ENCODE results near the gene MAP2K1.

The MAP2K1 gene

GRCh38 chr15:66413579-66413978, 26.9 kb downstream of the MAP2K1 start:
- H3K79me2 ChIP-seq (ENCODE audit: low read length): peaks cover 98% of the 10 kb centered on the region
- H4K20me1 ChIP-seq (ENCODE audit: insufficient read depth, low read length): 0 out of 2 replicates have a peak, but pooled peaks cover 6% of the 10 kb centered on the region
- no peak for DNase-seq
- no peak overlapping the region for H3K27ac ChIP-seq (ENCODE audit: low read length)
- TF ChIP-seq EZH2phosphoT487 (IDR thresholded peaks at IDR 0.05; ENCODE audit: low read length) (no peak), EZH2 (optimal IDR thresholded peaks at IDR 0.05; ENCODE audit: low read depth, low read length) (no peak), CTCF (IDR thresholded peaks at IDR 0.05; ENCODE audit: low read length) (no peak)
- no peak overlapping the region for H2AFZ ChIP-seq (ENCODE audit: low read length)
- no peak overlapping the region for H3K4me3 ChIP-seq (ENCODE audit: low read length)
- H3K4me2 ChIP-seq (ENCODE audit: low read depth, low read length): no peak overlapping the region
- H3K9me2 ChIP-seq (replicated peaks; ENCODE audit: insufficient read depth, low read length): no peaks in the 10 kb centered on the region
- H3K9me3 ChIP-seq (replicated peaks; ENCODE audit: insufficient read depth, low read length): no peaks in the 10 kb centered on the region
- no peaks in the 10 kb centered on the region for H3K27me3 ChIP-seq (replicated peaks; ENCODE audit: insufficient read depth, low read length)
- no peak overlapping the region for H3K9ac ChIP-seq (ENCODE audit: low read length)
- H3K4me1 ChIP-seq (ENCODE audit: low read length): peaks cover 25% of the 10 kb centered on the region
- H3F3A ChIP-seq (ENCODE audit: insufficient read depth, low read length): no peaks in the 10 kb centered on the region
- no peaks in the 10 kb centered on the region for H3K36me3 ChIP-seq (replicated peaks; ENCODE audit: insufficient read depth, low read length)

GRCh38 chr15:66415360-66415759, 28.6 kb downstream of the MAP2K1 start:
- Histone ChIP-seq H3K27me3 (replicated peaks; ENCODE audit: insufficient read depth, low read length) (no peaks in the 10 kb centered on the region), H3K27ac (ENCODE audit: low read length) (no peak overlapping the region), H2AFZ (ENCODE audit: low read length) (no peak overlapping the region), H3K9me3 (replicated peaks; ENCODE audit: insufficient read depth, low read length) (no peaks in the 10 kb centered on the region), H3K4me3 (ENCODE audit: low read length) (no peak overlapping the region), H3K9me2 (replicated peaks; ENCODE audit: insufficient read depth, low read length) (no peaks in the 10 kb centered on the region), H3K4me2 (ENCODE audit: low read depth, low read length) (no peak overlapping the region), H3K4me1 (ENCODE audit: low read length) (peaks cover 11% of the 10 kb centered on the region), H3K36me3 (replicated peaks; ENCODE audit: insufficient read depth, low read length) (no peaks in the 10 kb centered on the region), H4K20me1 (ENCODE audit: insufficient read depth, low read length) (0 out of 2 replicates have a peak, but pooled peaks cover 6% of the 10 kb centered on the region), H3K79me2 (ENCODE audit: low read length) (peaks cover 96% of the 10 kb centered on the region), H3K9ac (ENCODE audit: low read length) (no peak overlapping the region), H3F3A (ENCODE audit: insufficient read depth, low read length) (no peaks in the 10 kb centered on the region)
- no peak for DNase-seq
- TF ChIP-seq EZH2phosphoT487 (IDR thresholded peaks at IDR 0.05; ENCODE audit: low read length) (no peak), EZH2 (optimal IDR thresholded peaks at IDR 0.05; ENCODE audit: low read depth, low read length) (no peak), CTCF (IDR thresholded peaks at IDR 0.05; ENCODE audit: low read length) (no peak)

- no peaks in the 10 kb centered on the region for H3F3A ChIP-seq (ENCODE audit: insufficient read depth, low read length)
- no peak overlapping the region for H3K4me2 ChIP-seq (ENCODE audit: low read depth, low read length)
- H3K4me3 ChIP-seq (ENCODE audit: low read length): no peak overlapping the region
- no peak overlapping the region for H3K27ac ChIP-seq (ENCODE audit: low read length)
- TF ChIP-seq EZH2phosphoT487 (IDR thresholded peaks at IDR 0.05; ENCODE audit: low read length) (no peak), EZH2 (optimal IDR thresholded peaks at IDR 0.05; ENCODE audit: low read depth, low read length) (no peak), CTCF (IDR thresholded peaks at IDR 0.05; ENCODE audit: low read length) (no peak)
- no peak overlapping the region for H2AFZ ChIP-seq (ENCODE audit: low read length)
- no peak for DNase-seq
- H3K36me3 ChIP-seq (replicated peaks; ENCODE audit: insufficient read depth, low read length): no peaks in the 10 kb centered on the region
- no peak overlapping the region for H3K9ac ChIP-seq (ENCODE audit: low read length)
- no peaks in the 10 kb centered on the region for H3K4me1 ChIP-seq (ENCODE audit: low read length)
- no peaks in the 10 kb centered on the region for H3K9me2 ChIP-seq (replicated peaks; ENCODE audit: insufficient read depth, low read length)
- H3K79me2 ChIP-seq (ENCODE audit: low read length): peaks cover 91% of the 10 kb centered on the region
- H4K20me1 ChIP-seq (ENCODE audit: insufficient read depth, low read length): 0 out of 2 replicates have a peak, but pooled peaks cover 3% of the 10 kb centered on the region
- H3K9me3 ChIP-seq (replicated peaks; ENCODE audit: insufficient read depth, low read length): no peaks in the 10 kb centered on the region
- no peaks in the 10 kb centered on the region for H3K27me3 ChIP-seq (replicated peaks; ENCODE audit: insufficient read depth, low read length)
Observed at GRCh38 chr15:66417736-66418135, 31.0 kb downstream of the MAP2K1 start.
